ACHN (cell line): ENCODE results near the gene ARID1B.

Experiments used
- DNase-seq: peaks from one replicate; pipeline ENCODE4 v3.0.0-alpha.2; 2015
- in situ Hi-C: cut with HindIII; loops from 2 replicates; pipeline ENCODE4 v1.10.0; 2017; ENCODE audit warnings: low sequenced_read_pairs, low pct_ligation_motif_present, low pct_unique_long_range_greater_than_20kb

The ARID1B gene

GRCh38 chr6:157097255-157097955 lies 320.2 kb downstream of the ARID1B start:
- no peak for DNase-seq
- in situ Hi-C loops: no loop called here

GRCh38 chr6:157098999-157099398 lies 321.8 kb downstream of the ARID1B start:
- in situ Hi-C loops: no loop called here
- DNase-seq: no peak

GRCh38 chr6:157099912-157100593 lies 322.9 kb downstream of the ARID1B start:
- in situ Hi-C loops: no loop called here
- DNase-seq: no peak

DNA sequence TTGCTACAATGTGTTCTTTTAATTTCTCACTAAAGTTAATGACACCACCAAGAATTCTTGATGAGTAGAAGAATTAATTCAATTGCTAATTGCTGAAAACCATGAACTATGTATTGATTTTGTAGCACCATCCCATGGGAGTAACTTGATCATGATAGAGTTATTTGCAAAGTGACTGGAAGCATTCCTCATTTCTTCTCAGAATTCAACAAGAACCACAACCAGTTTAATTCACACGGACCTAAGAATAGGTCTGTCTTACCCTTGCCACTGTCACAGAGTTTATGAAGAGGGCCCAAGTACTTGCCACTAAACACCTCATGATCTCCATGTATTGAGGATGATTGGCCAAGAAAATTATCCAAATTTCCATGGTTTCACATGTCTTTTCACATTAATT lies 324.0 kb downstream of the ARID1B start:
- DNase-seq: no peak
- in situ Hi-C loops: no loop called here

DNA sequence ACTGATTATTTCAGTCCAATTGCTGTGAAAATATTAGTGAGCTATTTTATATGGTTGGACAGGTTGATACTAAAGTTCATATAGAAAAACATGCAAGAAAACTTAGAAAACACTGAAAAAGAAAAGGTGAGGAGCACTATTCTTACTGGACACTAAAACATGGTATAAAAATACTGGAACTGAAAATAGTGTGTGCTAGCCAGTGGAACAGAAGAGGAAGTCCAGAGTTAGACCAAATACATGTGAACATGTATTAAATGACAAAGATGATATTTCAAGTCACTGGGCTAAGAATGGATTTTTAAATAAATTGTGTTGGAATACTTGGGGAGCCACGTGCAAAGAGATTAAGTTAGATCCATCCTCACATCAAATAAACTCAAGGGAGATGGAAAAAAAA lies 327.6 kb downstream of the ARID1B start:
- no peak for DNase-seq
- in situ Hi-C loops: no loop called here

GRCh38 chr6:157106487-157106886 lies 329.3 kb downstream of the ARID1B start:
- DNase-seq: peak; percentile 69

DNA sequence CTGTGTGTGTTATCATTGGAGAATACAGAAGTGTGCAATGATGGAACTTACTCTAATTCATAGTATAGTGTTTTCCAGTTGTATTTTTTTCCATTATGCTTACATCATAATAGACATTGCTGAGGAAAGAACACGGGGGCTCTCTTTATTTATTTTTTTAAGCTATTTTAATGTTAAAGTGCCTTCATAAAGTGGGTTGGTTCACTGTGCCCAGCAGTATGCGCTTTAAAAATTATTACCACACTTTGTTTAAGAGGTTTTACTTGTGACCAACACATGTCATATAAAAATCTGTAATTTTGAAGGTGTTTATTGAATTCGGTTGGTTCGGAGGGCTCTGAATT lies 330.4 kb downstream of the ARID1B start:
- DNase-seq: no peak
- in situ Hi-C loops: no loop called here

More at GRCh38 chr6:157106487-157106886, 329.3 kb downstream of the ARID1B start:
- in situ Hi-C loops: no loop called here

DNA sequence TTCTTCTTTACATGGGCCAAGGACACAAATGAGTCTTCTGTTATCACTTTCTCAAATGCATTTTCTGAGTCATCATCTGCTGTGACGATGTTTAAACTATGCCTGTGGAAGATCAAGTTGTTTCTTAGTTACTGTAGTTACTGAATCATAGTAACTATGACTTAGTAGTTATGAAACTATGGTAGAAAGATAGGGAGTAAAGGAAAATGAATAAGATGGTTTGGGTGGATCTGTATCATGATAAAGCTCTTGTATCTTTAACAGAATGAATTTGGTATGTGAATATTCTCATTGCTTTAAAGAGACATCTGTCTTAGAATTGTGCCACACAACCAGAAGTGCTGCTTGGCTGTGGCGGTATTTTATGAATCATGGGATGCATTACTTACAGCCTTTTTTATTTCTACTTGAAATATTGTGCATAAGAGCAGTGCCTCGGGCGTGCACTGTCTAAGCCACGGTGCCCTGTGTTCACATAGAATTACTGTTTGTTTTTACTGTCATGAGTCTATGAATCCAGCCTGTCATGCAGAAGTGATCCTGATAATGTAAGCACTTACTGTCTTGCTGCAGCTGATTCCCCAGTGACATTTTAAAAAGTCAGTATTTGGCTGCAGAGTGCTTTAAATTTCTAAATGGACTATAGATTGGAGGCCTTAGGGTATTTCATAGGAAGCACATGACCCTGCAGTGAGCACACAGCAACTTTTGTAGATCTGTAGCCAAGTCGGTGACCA lies 330.9 kb downstream of the ARID1B start:
- in situ Hi-C loops: no loop called here
- peak; percentile 76 for DNase-seq

DNA sequence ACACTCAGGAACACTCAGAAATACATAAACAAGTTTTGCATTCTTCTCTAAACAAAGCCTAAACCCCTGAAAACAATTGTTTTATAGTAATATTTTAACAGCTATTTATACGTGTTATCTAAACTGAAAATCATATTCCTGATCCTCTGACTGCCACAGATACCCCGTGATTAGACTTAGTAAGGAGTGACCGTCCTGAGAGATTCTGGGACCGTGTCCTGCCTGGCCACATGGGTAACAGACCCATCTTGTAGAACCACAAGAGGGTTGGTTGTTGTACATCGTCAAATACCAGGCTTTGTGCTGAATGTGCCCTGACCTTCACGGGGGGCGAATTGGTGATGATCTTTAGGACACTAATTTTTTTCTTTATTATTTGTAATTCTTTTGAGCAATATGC lies 331.7 kb downstream of the ARID1B start:
- in situ Hi-C loops: no loop called here
- no peak for DNase-seq

DNA sequence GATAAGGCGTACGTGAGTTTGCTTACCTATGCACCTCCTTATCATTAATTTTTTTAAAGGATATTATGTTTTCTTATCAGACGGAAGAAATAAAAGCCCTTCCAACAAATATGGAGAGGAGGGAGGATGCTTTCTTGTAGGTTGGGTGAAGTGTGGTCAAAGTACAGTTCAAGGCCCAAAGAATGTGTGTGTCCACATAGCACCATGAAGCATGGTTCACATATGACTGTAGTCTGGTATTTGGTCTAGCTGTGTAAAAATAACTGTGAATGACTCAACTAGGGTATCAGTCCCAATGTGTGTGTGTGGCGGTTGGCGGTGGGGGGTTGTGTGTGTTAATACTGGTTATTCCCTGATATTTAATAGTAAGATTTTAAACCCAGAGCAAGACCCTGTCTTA lies 333.4 kb downstream of the ARID1B start:
- DNase-seq: no peak
- in situ Hi-C loops: no loop called here

DNA sequence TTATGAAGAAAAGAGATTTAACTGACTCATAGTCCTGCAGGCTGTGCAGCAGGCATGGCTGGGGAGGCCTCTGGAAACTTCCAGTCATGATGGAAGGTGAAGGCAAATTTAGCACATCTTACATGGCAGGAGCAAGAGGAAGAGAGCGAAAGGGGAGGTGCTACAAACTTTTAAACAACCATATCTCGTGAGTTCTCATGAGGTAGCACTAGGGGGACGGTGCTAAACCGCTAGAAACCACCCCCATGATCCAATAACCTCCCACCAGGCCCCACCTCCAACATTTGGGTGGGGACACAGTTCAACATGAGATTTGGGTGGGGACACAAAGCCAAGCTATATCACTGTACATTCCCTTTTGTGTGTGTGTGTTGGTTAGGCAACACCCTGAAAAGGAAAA lies 336.2 kb downstream of the ARID1B start:
- DNase-seq: no peak
- in situ Hi-C loops: no loop called here

DNA sequence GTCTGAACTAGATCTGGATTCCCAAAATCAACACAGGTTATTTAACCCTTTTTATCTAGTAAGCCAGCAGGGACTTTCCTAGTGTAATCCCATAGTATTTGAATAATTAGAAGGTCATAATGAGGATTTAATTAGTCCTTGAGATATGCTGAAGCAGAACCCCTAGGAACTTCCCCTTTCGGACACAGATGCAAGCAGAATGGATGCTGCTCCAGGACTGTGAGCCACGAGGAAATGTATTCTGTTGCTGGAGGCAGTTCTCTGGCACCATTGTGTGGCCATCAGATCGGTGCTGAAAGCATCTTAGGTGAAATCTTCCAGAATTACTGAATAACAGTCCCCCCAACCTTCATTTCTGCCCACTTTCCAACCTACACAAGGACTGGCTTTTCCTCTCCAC lies 339.2 kb downstream of the ARID1B start:
- in situ Hi-C loops: no loop called here

DNA sequence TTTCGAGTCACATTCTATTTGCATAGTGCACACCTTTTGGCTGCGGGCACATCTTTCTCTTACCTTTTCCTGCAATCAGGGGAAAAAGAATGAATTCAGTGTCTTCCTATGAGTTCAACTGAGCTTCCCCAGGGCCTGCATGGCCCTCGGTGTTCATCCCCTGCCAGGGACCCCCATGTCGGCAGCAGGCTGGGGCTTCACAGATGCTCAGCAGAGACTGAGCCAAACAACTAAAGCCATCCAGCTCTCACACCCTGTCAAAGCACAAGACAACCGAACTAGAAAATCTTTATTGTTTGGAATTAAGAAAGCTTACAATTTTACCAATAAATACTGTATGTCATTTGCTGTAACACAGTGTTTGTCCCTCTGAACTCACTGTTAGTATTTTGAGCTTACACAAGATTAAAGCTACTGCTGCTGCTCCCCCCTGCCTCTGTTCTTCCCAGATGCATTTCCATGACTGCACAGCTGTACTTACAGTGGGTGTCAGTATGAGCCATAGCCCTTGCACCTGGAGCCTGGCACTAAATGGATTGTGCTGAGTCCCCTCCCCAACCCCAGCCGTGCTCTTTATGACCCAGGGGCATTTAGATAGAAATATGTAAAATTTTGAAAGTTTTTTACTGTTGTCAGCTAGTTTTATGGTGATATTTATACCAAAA lies 340.4 kb downstream of the ARID1B start:
- in situ Hi-C loops: no loop called here
- no peak for DNase-seq

More for the DNA sequence above, 339.2 kb downstream of the ARID1B start:
- DNase-seq: no peak

DNA sequence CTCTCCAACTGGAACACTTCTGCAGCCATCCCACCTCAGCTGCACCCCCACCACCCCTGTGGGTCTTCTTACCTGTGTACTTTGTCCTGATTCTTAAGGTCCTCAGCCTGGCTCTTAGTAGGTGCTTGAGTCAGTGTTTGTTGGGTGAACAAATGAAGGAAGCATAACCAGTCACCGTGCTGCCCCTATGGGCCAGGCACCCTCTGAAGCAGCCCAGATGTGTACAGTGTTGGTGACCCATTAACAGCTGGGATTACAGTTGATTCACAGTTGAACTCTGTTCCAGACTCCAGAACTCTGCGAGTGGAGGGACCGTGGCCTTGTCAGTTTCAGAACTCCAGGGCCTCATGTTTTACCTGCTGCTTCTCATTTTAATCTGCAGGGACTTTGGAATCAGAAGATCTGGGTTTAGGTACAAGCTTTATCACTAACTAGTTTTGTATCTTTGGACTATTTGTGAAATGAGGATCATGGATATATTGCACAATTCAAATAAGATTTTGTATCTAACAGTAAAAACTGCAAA lies 342.4 kb downstream of the ARID1B start:
- in situ Hi-C loops: no loop called here
- DNase-seq: no peak

GRCh38 chr6:157120534-157121232 lies 343.5 kb downstream of the ARID1B start:
- in situ Hi-C loops: no loop called here
- no peak for DNase-seq

- DNase-seq: no peak
- in situ Hi-C loops: no loop called here
Observed at GRCh38 chr6:157121897-157122296, 344.7 kb downstream of the ARID1B start.

GRCh38 chr6:157123234-157123633 lies 346.1 kb downstream of the ARID1B start:
- DNase-seq: no peak
- in situ Hi-C loops: no loop called here

DNA sequence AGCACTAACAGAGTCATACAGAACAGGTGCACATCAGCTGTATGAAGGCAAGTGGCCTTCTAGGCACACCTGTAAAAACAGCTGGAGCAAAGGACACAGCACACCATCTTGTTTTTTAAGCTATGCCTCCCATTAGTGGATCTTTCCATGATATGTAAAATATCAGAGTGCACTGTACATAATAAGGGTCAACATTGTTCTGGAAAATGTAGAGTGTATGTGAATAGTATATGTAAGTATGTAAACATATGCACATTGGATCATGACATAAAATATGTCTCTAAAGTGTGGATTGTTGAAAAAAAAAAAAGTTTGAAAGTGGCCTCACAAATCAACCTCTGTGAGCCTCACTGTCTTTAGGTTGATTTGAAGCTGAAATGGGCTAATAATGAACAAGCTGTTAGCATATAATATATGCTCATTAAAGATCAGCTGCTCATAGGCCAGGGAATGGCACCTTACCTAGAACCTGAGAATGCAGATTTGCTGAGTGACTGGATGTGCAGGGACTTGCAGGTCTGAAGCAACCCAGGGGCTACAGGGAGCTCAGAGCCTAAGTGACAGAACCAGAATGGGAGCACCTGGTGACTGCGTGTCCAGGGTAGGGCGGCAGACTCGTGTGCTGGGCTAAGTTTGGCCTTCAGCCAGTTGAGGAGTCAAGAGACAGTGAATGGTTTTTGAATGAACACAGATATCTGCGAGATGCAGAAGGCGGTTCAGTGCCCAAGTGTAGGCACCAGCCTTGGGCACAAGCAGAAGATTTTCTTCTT lies 347.5 kb downstream of the ARID1B start:
- in situ Hi-C loops: no loop called here
- DNase-seq: no peak
